PC-9 (cell line): ENCODE data around the gene LSR.

Source experiments
- CTCF ChIP-seq: fragments of 200-600 bp; sonication (generic); conservative IDR thresholded peaks from 2 replicates; pipeline ENCODE4 v1.6.1; 2017; ENCODE audit warnings: mixed run types, antibody characterized with exemption, mild to moderate bottlenecking, moderate library complexity
- EZH2 ChIP-seq: fragments of 200-600 bp; sonication (generic); IDR thresholded peaks from 2 replicates; pipeline ENCODE4 v1.8.0; 2017; ENCODE audit warnings: antibody characterized with exemption, low read depth

- no peak for TF ChIP-seq CTCF
- no peak for TF ChIP-seq EZH2
These were observed 32.6 kb upstream of the LSR start for GRCh38 chr19:35216016-35216832.
